SK-N-MC (cell line): ENCODE data around the gene CLIP1.

Experiments used
- EZH2 ChIP-seq: fragments of 200-600 bp; sonication (generic); IDR thresholded peaks from one replicate; pipeline ENCODE4 v1.6.1; 2017; ENCODE audit warnings: antibody characterized with exemption
- FOXP2 ChIP-seq: optimal IDR thresholded peaks from 2 replicates; pipeline ENCODE3; 2011; ENCODE audit warnings: mild to moderate bottlenecking, moderate library complexity; ENCODE audit not compliant: insufficient read depth; ENCODE audit errors: extremely low read length, control extremely low read depth
- POLR2AphosphoS5 ChIP-seq: IDR thresholded peaks from 2 replicates; pipeline ENCODE4 v1.6.1; 2012; ENCODE audit warnings: mild to moderate bottlenecking, low read depth, low read length, borderline replicate concordance

- no peak for TF ChIP-seq EZH2
- TF ChIP-seq POLR2AphosphoS5 = no peak
- no peak for TF ChIP-seq FOXP2
Measured at GRCh38 chr12:122275459-122275858, 147.0 kb downstream of the CLIP1 start.
